DMS114 treated with DMSO at 0.1 percent for 48 hours (cell line): ENCODE data around the gene EIPR1.
"Not testable (repeated sequence)": the region's sequence is repeated elsewhere in the genome, so short reads cannot be mapped to it uniquely, and the experiment has no call there.

Experiments used
- DNase-seq: peaks from one replicate; lab custom pipeline; 2025; ENCODE audit not compliant: unreplicated experiment; lab: John Stamatoyannopoulos, UW

The EIPR1 gene

GRCh38 chr2:3361518-3362389 is 15.9 kb downstream of the EIPR1 start:
- no peak for DNase-seq

- DNase-seq, result no peak
Measured at GRCh38 chr2:3357926-3358325, 19.7 kb downstream of the EIPR1 start.

GRCh38 chr2:3357446-3357845 is 20.2 kb downstream of the EIPR1 start:
- not testable (repeated sequence) for DNase-seq

GRCh38 chr2:3356799-3357198 is 20.8 kb downstream of the EIPR1 start:
- no peak for DNase-seq

GRCh38 chr2:3355951-3356569 is 21.6 kb downstream of the EIPR1 start:
- DNase-seq, result no peak

GRCh38 chr2:3354986-3355385 is 22.6 kb downstream of the EIPR1 start:
- no peak for DNase-seq

GRCh38 chr2:3349211-3349693 is 28.4 kb downstream of the EIPR1 start:
- DNase-seq, result no peak

GRCh38 chr2:3348767-3349166 is 28.9 kb downstream of the EIPR1 start:
- DNase-seq, result no peak

GRCh38 chr2:3345621-3346020 is 32.0 kb downstream of the EIPR1 start:
- no peak for DNase-seq

GRCh38 chr2:3344897-3345296 is 32.7 kb downstream of the EIPR1 start:
- DNase-seq, result no peak

GRCh38 chr2:3343012-3343411 is 34.6 kb downstream of the EIPR1 start:
- DNase-seq, result no peak

- no peak for DNase-seq
Measured at GRCh38 chr2:3342324-3342723, 35.3 kb downstream of the EIPR1 start.

- DNase-seq, result no peak
Measured at GRCh38 chr2:3341336-3341735, 36.3 kb downstream of the EIPR1 start.

- no peak for DNase-seq
Measured at GRCh38 chr2:3340144-3340543, 37.5 kb downstream of the EIPR1 start.

- no peak for DNase-seq
Measured at GRCh38 chr2:3338340-3338739, 39.3 kb downstream of the EIPR1 start.

GRCh38 chr2:3336844-3337243 is 40.8 kb downstream of the EIPR1 start:
- DNase-seq, result no peak

- DNase-seq, result no peak
Measured at GRCh38 chr2:3334392-3335345, 42.9 kb downstream of the EIPR1 start.

- no peak for DNase-seq
Measured at GRCh38 chr2:3332133-3332532, 45.5 kb downstream of the EIPR1 start.

- DNase-seq, result no peak
Measured at GRCh38 chr2:3329491-3329890, 48.1 kb downstream of the EIPR1 start.

- DNase-seq, result no peak
Measured at GRCh38 chr2:3326871-3327270, 50.7 kb downstream of the EIPR1 start.

GRCh38 chr2:3326182-3326537 is 51.5 kb downstream of the EIPR1 start:
- DNase-seq, result no peak
